Gastrocnemius medialis (tissue), 4 donors: Measurements from ENCODE around the gene UNC93B1. TPM values are rescaled to one million over a fixed set of nuclear protein-coding genes. Genes with fewer than 3 reads are reported as not detected.

ENCODE experiments used
- ATAC-seq, 2 donors: fragments of 150-250 bp; one replicate each; pipeline ENCODE4 v1.9.1; 2016
- DNase-seq, 2 donors: peaks; one replicate each; pipeline ENCODE4 v3.0.0-alpha.2; 2019
- H3K27ac ChIP-seq, 4 donors: fragments of 200-600 bp; sonication (generic); 1 replicate in 1 of 4; 2 replicates in 3 of 4; pipeline ENCODE4 v1.5.1; 2016 to 2018; ENCODE audit warnings: mild to moderate bottlenecking in 2 of 4, moderate library complexity in 1 of 4
- H3K27me3 ChIP-seq, 3 donors: fragments of 200-600 bp; sonication (generic) in 2 of 3; 1 replicate in 1 of 3; 2 replicates in 2 of 3; pipeline versions ENCODE4 v1.5.1 to v1.6.0; 2016 to 2019; ENCODE audit warnings: mild to moderate bottlenecking in 1 of 3, moderate library complexity in 1 of 3
- H3K36me3 ChIP-seq, 2 donors: fragments of 200-600 bp; sonication (generic) in 1 of 2; one replicate each; pipeline ENCODE4 v1.5.1; 2017 to 2018
- H3K4me1 ChIP-seq, 2 donors: fragments of 200-600 bp; sonication (generic) in 1 of 2; one replicate each; pipeline ENCODE4 v1.5.1; 2016 to 2017; ENCODE audit warnings: mild to moderate bottlenecking in 2 of 2
- H3K4me3 ChIP-seq, 4 donors: fragments of 200-600 bp; sonication (generic) in 3 of 4; 1 replicate in 1 of 4; 2 replicates in 3 of 4; pipeline ENCODE4 v1.5.1; 2016 to 2019; ENCODE audit warnings: mild to moderate bottlenecking in 2 of 4
- H3K9me3 ChIP-seq, 3 donors: fragments of 200-600 bp; sonication (generic) in 2 of 3; 1 replicate in 1 of 3; 2 replicates in 2 of 3; pipeline ENCODE4 v1.5.1; 2016 to 2019
- CTCF ChIP-seq, 5 experiments: fragments of 450-650 bp in 3 of 5; fragments of 200-600 bp in 2 of 5; sonication (generic) in 2 of 5; IDR thresholded peaks in 4 of 5; conservative IDR thresholded peaks in 1 of 5; 1 replicate in 4 of 5; 2 replicates in 1 of 5; pipeline ENCODE4 v1.5.1; 2016 to 2019; ENCODE audit warnings: antibody characterized with exemption in 5 of 5, mild to moderate bottlenecking in 3 of 5, moderate library complexity in 3 of 5
- POLR2A ChIP-seq, 2 donors: fragments of 450-650 bp; IDR thresholded peaks; one replicate each; pipeline ENCODE4 v1.6.1; 2017; ENCODE audit warnings: antibody characterized with exemption in 2 of 2, mild to moderate bottlenecking in 2 of 2, moderate library complexity in 2 of 2
- in situ Hi-C, 4 donors: fragments of 200-750 bp; cut with MboI; loops; one replicate each; pipeline versions ENCODE4 v1.15.0 to v1.8.0; 2017; ENCODE audit warnings: low sequenced_read_pairs in 4 of 4
- intact Hi-C: fragments of 100-400 bp; cut with DNase I; formaldehyde crosslinking; loops from one replicate; pipeline ENCODE4 v1.15.1; 2023; ENCODE audit warnings: low total_unique reads
- total RNA-seq, 4 donors: library from RNA; depleted of rRNA; stranded (reverse); fragments of >200 nt; gene quantifications; one replicate each; pipeline versions ENCODE4 v1.1.0 to v1.2.3, GENCODE V29; 2016

UNC93B1 gene
- total RNA-seq, 4 donors from 2014 or later, result 5.4 to 8.8 (median 6.4) TPM

- peaks cover 7 to 18% of the 10 kb centered on the region in 2 donors for H3K4me1 ChIP-seq
- in situ Hi-C loops (no loop called here), intact Hi-C loops (no loop called here)
- no peaks in the 10 kb centered on the region for H3K9me3 ChIP-seq
- ATAC-seq, result no peak
- H3K36me3 ChIP-seq, result no peaks in the 10 kb centered on the region
- H3K27me3 ChIP-seq, result no peaks in the 10 kb centered on the region
- no peak overlapping the region for H3K27ac ChIP-seq
- TF ChIP-seq CTCF (IDR thresholded peaks at IDR 0.05 in 4 of 5, conservative IDR thresholded peaks at IDR 0.05 in 1 of 5), result no peak
- H3K4me3 ChIP-seq, result no peak overlapping the region
- no peak for DNase-seq
Observed at GRCh38 chr11:68012044-68012842, 8.3 kb upstream of the UNC93B1 start.

- TF ChIP-seq POLR2A (IDR thresholded peaks at IDR 0.05), result no peak
- TF ChIP-seq CTCF (IDR thresholded peaks at IDR 0.05 in 4 of 5, conservative IDR thresholded peaks at IDR 0.05 in 1 of 5), result no peak
- Histone ChIP-seq H3K4me1 (peaks cover 7 to 18% of the 10 kb centered on the region in 2 donors), H3K36me3 (no peaks in the 10 kb centered on the region), H3K27me3 (no peaks in the 10 kb centered on the region), H3K9me3 (no peaks in the 10 kb centered on the region), H3K4me3 (peak overlapping the region in 2 of 4 donors; percentile 36 to 39), H3K27ac (peak overlapping the region; percentile 73 to 79 (median 76))
- ATAC-seq (no peak), DNase-seq (no peak)
- intact Hi-C loops (loop anchor here (2.0 kb wide), 1 partner anchor 28 kb away; the partner anchor contains the start of gene TCIRG1), in situ Hi-C loops (no loop called here)
Observed at GRCh38 chr11:68011051-68011943, 7.4 kb upstream of the UNC93B1 start.

- in situ Hi-C loops (no loop called here), intact Hi-C loops (loop anchor here (1.0 to 2.0 kb wide), 3 partner anchors 20 to 111 kb away; partner anchors contain the start of genes CHKA, NDUFS8 and TCIRG1)
- peak within 1 kb of the TSS; percentile 12 to 39 (median 34) for H3K4me3 ChIP-seq
- ATAC-seq, result peak; percentile 77 to 86
- peak within 1 kb of the TSS; percentile 73 to 79 (median 76) for H3K27ac ChIP-seq
- H3K36me3 ChIP-seq, result no peaks in the 10 kb centered on the region
- peaks cover 7 to 18% of the 10 kb centered on the region in 2 donors for H3K4me1 ChIP-seq
- H3K9me3 ChIP-seq, result no peaks in the 10 kb centered on the region
- no peaks in the 10 kb centered on the region for H3K27me3 ChIP-seq
- TF ChIP-seq CTCF (IDR thresholded peaks at IDR 0.05 in 4 of 5, conservative IDR thresholded peaks at IDR 0.05 in 1 of 5) (no peak), POLR2A (IDR thresholded peaks at IDR 0.05) (peak in 1 of 2 donors; percentile 49)
- DNase-seq, result peak; percentile 71 to 92
Observed at GRCh38 chr11:68010090-68011041, 6.5 kb upstream of the UNC93B1 start, which contains the start of gene ALDH3B1. ALDH3B1 (plus strand) TSS chr11:68010327; CDS start chr11:68015298, 4,971 bp downstream.
